Measurements from ENCODE around the gene KCNJ9. TPM values are rescaled to one million over a fixed set of nuclear protein-coding genes. Genes with fewer than 3 reads are reported as not detected.

Gene KCNJ9
- polyA plus RNA-seq, 3 donors = not detected

DNA sequence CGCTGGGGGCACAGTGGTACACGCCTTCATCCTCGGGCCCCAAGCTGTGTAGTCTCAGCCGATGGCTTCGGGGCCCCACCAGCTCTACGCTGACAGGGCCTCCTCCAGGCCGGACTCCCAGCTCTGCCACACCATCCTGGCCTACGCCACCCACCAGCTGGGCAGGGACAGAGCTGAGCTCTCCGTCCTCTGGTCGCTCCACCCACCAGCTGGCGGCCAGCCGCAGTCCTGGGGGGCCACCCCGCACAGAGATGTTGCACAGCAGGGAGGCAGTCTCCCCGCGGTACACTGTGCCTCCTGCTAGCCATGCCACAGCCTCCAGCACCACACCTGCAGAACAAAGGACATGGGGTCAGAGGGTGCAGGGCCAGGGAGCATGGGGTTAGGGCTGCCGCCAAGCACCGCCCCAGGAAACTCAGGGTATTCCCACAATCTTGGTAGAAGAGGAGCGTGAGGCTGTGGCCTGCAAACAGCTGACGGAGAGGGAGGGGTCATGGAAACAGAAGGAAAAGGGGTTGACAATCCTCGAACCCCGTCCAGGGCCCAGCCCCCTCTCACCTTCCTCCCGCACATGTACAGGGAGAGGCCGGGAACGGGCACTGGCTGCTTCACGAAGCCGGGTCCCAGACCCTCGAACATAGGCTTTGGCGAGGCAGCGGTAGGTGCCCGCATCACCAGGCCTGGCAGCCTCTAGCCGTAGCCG is 11.2 kb downstream of the KCNJ9 start:
- H3K4me2 ChIP-seq (replicated peaks; ENCODE audit: extremely low read depth, low read length, poor library complexity, severe bottlenecking) = no peak overlapping the region
- Mint-ChIP-seq H3K9me3 (no peaks in the 10 kb centered on the region), H3K4me1 (peaks cover 17% of the 10 kb centered on the region), H3K4me3 (no peak overlapping the region), H3K27ac (no peak overlapping the region), H3K27me3 (ENCODE audit: low read depth in 3 of 3) (peaks cover 3 to 9% (median 3%) of the 10 kb centered on the region in 3 donors), H3K36me3 (peaks cover 25 to 30% of the 10 kb centered on the region in 2 donors)
- no peak overlapping the region for H2AFZ ChIP-seq (ENCODE audit: insufficient read depth, low read depth, low read length, poor library complexity, severe bottlenecking)
- 97% methylated on average over 25 of the region's 32 CpGs for WGBS (ENCODE audit: insufficient coverage)
- no peaks in the 10 kb centered on the region for H3K27me3 ChIP-seq (ENCODE audit: control insufficient read depth in 2 of 2, insufficient read depth in 2 of 2, low read length in 2 of 2)
- H3K79me2 ChIP-seq (ENCODE audit: insufficient read depth, low read length) = no peaks in the 10 kb centered on the region
- H4K20me1 ChIP-seq (ENCODE audit: insufficient read depth, low read length) = peaks cover 9% of the 10 kb centered on the region
- no peak overlapping the region for H3K27ac ChIP-seq (ENCODE audit: low read depth in 1 of 2, low read length in 2 of 2)
- H3K4me1 ChIP-seq (ENCODE audit: control insufficient read depth in 1 of 2, insufficient read depth in 2 of 2, low read length in 2 of 2) = peaks cover 16 to 19% of the 10 kb centered on the region in 2 donors
- no peak overlapping the region for H3K9ac ChIP-seq (ENCODE audit: insufficient read depth, low read length, poor library complexity, severe bottlenecking)
- no peak overlapping the region for H3K4me3 ChIP-seq (replicated peaks in 1 of 3; ENCODE audit: low read depth in 2 of 3, low read length in 3 of 3)
- peaks cover 14 to 50% of the 10 kb centered on the region in 2 donors for H3K36me3 ChIP-seq (replicated peaks in 1 of 2; ENCODE audit: control insufficient read depth in 1 of 2, insufficient read depth in 2 of 2, low read length in 2 of 2)
- TF ChIP-seq, protein P1, sequence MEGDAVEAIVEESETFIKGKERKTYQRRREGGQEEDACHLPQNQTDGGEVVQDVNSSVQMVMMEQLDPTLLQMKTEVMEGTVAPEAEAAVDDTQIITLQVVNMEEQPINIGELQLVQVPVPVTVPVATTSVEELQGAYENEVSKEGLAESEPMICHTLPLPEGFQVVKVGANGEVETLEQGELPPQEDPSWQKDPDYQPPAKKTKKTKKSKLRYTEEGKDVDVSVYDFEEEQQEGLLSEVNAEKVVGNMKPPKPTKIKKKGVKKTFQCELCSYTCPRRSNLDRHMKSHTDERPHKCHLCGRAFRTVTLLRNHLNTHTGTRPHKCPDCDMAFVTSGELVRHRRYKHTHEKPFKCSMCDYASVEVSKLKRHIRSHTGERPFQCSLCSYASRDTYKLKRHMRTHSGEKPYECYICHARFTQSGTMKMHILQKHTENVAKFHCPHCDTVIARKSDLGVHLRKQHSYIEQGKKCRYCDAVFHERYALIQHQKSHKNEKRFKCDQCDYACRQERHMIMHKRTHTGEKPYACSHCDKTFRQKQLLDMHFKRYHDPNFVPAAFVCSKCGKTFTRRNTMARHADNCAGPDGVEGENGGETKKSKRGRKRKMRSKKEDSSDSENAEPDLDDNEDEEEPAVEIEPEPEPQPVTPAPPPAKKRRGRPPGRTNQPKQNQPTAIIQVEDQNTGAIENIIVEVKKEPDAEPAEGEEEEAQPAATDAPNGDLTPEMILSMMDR (IDR thresholded peaks at IDR 0.05) = no peak
- intact Hi-C loops (cut with micrococcal nuclease) = loop anchor here (10.0 kb wide), 2 partner anchors 158 to 308 kb away; partner anchors contain the start of gene DUSP23 (in 1 of the 2)
- H3K9me3 ChIP-seq (replicated peaks in 1 of 2; ENCODE audit: control insufficient read depth in 1 of 2, insufficient read depth in 1 of 2, low read length in 2 of 2) = no peaks in the 10 kb centered on the region
- DNase-seq = no peak

DNA sequence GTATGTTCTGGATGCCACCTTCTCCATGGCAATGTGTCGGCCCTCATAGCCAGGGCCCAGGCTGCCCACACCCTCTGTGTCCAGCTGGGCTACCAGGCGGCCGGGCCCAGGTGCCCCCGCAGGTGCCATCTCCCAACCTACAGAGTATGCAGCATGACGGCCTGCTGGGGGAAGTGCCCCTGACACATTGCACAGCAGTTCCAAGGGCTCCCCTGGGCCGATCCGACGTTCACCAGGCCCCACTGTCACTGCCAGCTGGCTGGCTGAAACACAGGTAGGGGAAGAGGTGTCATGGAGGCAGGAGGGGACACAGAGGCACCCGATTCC is 11.7 kb downstream of the KCNJ9 start:
- Histone ChIP-seq H3K9ac (ENCODE audit: insufficient read depth, low read length, poor library complexity, severe bottlenecking) (no peak overlapping the region), H2AFZ (ENCODE audit: insufficient read depth, low read depth, low read length, poor library complexity, severe bottlenecking) (no peak overlapping the region), H4K20me1 (ENCODE audit: insufficient read depth, low read length) (peaks cover 9% of the 10 kb centered on the region), H3K27ac (ENCODE audit: low read depth in 1 of 2, low read length in 2 of 2) (no peak overlapping the region), H3K9me3 (replicated peaks in 1 of 2; ENCODE audit: control insufficient read depth in 1 of 2, insufficient read depth in 1 of 2, low read length in 2 of 2) (no peaks in the 10 kb centered on the region), H3K4me3 (replicated peaks in 1 of 3; ENCODE audit: low read depth in 2 of 3, low read length in 3 of 3) (no peak overlapping the region), H3K79me2 (ENCODE audit: insufficient read depth, low read length) (no peaks in the 10 kb centered on the region), H3K4me1 (ENCODE audit: control insufficient read depth in 1 of 2, insufficient read depth in 2 of 2, low read length in 2 of 2) (peaks cover 21 to 24% of the 10 kb centered on the region in 2 donors), H3K4me2 (replicated peaks; ENCODE audit: extremely low read depth, low read length, poor library complexity, severe bottlenecking) (no peak overlapping the region), H3K27me3 (ENCODE audit: control insufficient read depth in 2 of 2, insufficient read depth in 2 of 2, low read length in 2 of 2) (no peaks in the 10 kb centered on the region), H3K36me3 (replicated peaks in 1 of 2; ENCODE audit: control insufficient read depth in 1 of 2, insufficient read depth in 2 of 2, low read length in 2 of 2) (peaks cover 14 to 50% of the 10 kb centered on the region in 2 donors)
- intact Hi-C loops (cut with micrococcal nuclease) = loop anchor here (10.0 kb wide), 2 partner anchors 158 to 308 kb away; partner anchors contain the start of gene DUSP23 (in 1 of the 2)
- TF ChIP-seq, protein P1 (IDR thresholded peaks at IDR 0.05) = no peak
- 82% methylated on average over 7 of the region's 9 CpGs for WGBS (ENCODE audit: insufficient coverage)
- no peak for DNase-seq
- no peak overlapping the region for H3K4me3 Mint-ChIP-seq
- peaks cover 3 to 12% (median 4%) of the 10 kb centered on the region in 3 donors for H3K27me3 Mint-ChIP-seq (ENCODE audit: low read depth in 3 of 3)
- H3K4me1 Mint-ChIP-seq = peaks cover 21% of the 10 kb centered on the region
- H3K36me3 Mint-ChIP-seq = peaks cover 25 to 30% of the 10 kb centered on the region in 2 donors
- no peaks in the 10 kb centered on the region for H3K9me3 Mint-ChIP-seq
- H3K27ac Mint-ChIP-seq = no peak overlapping the region

All from CD14-positive monocyte (primary cell).